ENCODE data around the gene MARK1. TPM values are rescaled to one million over a fixed set of nuclear protein-coding genes. Genes with fewer than 3 reads are reported as not detected.

The MARK1 gene
- total RNA-seq, 4 donors from 2014 or later = 4.3 to 6.8 (median 5.4) TPM

DNA sequence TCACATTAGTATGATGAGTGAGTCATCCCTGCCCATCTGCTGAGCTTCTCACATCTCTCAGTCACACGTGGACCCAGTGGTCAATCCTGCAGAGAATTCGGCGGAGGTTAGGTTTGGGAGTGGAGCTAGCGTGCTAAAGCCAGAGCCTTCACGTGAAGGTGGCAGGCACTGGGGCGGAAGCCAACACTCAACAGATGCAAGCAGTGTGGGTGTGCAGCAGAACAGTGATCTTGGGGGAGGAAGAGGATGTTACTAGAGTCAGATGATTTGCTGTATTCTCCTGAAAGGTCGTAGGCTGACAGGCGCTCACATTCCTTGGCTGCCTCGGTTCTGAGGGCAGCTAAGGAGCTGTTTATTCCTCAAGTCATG is 168.9 kb downstream of the MARK1 start:
- intact Hi-C loops (cut with DNase I; ENCODE audit: low total_unique reads) = no loop called here
- 72 to 74% methylated on average over 6 to 9 of the region's 9 CpGs for WGBS, 2 donors (ENCODE audit: low coverage in 1 of 2)
- no peak overlapping the region for H3K4me3 ChIP-seq
- no peak overlapping the region for H3K27ac ChIP-seq
- in situ Hi-C loops (cut with MboI; ENCODE audit: low pct_ligation_motif_present in 1 of 4, low pct_unique_long_range_greater_than_20kb in 1 of 4, low sequenced_read_pairs in 3 of 4) = loop anchor here in 1 of 4 donors (25.0 kb wide), 1 partner anchor 90 kb away; the partner anchor contains the start of gene MTARC1
- DNase-seq = no peak
- no peaks in the 10 kb centered on the region for H3K9me3 ChIP-seq
- H3K27me3 ChIP-seq = no peaks in the 10 kb centered on the region
- TF ChIP-seq EP300 (IDR thresholded peaks at IDR 0.05; ENCODE audit: low read depth) (no peak), POLR2AphosphoS5 (IDR thresholded peaks at IDR 0.05) (no peak), POLR2A (IDR thresholded peaks at IDR 0.05) (no peak)
- TF ChIP-seq, protein P1, sequence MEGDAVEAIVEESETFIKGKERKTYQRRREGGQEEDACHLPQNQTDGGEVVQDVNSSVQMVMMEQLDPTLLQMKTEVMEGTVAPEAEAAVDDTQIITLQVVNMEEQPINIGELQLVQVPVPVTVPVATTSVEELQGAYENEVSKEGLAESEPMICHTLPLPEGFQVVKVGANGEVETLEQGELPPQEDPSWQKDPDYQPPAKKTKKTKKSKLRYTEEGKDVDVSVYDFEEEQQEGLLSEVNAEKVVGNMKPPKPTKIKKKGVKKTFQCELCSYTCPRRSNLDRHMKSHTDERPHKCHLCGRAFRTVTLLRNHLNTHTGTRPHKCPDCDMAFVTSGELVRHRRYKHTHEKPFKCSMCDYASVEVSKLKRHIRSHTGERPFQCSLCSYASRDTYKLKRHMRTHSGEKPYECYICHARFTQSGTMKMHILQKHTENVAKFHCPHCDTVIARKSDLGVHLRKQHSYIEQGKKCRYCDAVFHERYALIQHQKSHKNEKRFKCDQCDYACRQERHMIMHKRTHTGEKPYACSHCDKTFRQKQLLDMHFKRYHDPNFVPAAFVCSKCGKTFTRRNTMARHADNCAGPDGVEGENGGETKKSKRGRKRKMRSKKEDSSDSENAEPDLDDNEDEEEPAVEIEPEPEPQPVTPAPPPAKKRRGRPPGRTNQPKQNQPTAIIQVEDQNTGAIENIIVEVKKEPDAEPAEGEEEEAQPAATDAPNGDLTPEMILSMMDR (IDR thresholded peaks at IDR 0.05) = no peak
- H3K36me3 ChIP-seq = no peaks in the 10 kb centered on the region
- peaks cover 0 to 7% (median under 1%) of the 10 kb centered on the region in 4 donors for H3K4me1 ChIP-seq

DNA sequence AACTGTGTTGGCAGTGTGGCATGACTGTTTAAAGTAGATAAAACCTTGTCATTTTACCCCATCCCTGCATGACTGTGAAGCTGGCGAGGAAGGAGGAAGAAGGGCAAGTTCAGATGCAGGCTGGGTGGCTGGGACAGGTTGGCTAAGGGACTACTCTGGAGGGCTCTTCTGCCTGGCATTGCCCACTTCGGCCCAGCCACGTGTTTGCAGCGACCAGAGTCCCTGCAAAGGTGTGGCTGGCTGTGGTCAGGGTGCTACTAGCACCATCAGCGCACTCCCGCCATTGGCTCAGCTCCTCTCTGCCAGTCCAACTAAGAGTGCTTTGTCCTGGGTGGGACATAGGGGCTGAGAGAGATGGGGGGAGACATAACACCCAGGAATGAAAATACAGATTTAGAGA is 169.4 kb downstream of the MARK1 start:
- in situ Hi-C loops (cut with MboI; ENCODE audit: low pct_ligation_motif_present in 1 of 4, low pct_unique_long_range_greater_than_20kb in 1 of 4, low sequenced_read_pairs in 3 of 4) (loop anchor here in 1 of 4 donors (25.0 kb wide), 1 partner anchor 90 kb away; the partner anchor contains the start of gene MTARC1), intact Hi-C loops (cut with DNase I; ENCODE audit: low total_unique reads) (no loop called here)
- no peak overlapping the region for H3K27ac ChIP-seq
- no peak for DNase-seq
- H3K4me3 ChIP-seq = no peak overlapping the region
- TF ChIP-seq POLR2AphosphoS5 (IDR thresholded peaks at IDR 0.05) (no peak), EP300 (IDR thresholded peaks at IDR 0.05; ENCODE audit: low read depth) (no peak), POLR2A (IDR thresholded peaks at IDR 0.05) (no peak)
- TF ChIP-seq, protein P1 (IDR thresholded peaks at IDR 0.05) = no peak
- no peaks in the 10 kb centered on the region for H3K36me3 ChIP-seq
- H3K4me1 ChIP-seq = peaks cover 0 to 7% (median 0%) of the 10 kb centered on the region in 4 donors
- no peaks in the 10 kb centered on the region for H3K27me3 ChIP-seq
- WGBS, 2 donors (ENCODE audit: low coverage in 1 of 2) = 80% methylated on average over 6 of the region's 6 CpGs; no CpG with 5 or more reads in 1 of the 2 donors
- no peaks in the 10 kb centered on the region for H3K9me3 ChIP-seq

DNA sequence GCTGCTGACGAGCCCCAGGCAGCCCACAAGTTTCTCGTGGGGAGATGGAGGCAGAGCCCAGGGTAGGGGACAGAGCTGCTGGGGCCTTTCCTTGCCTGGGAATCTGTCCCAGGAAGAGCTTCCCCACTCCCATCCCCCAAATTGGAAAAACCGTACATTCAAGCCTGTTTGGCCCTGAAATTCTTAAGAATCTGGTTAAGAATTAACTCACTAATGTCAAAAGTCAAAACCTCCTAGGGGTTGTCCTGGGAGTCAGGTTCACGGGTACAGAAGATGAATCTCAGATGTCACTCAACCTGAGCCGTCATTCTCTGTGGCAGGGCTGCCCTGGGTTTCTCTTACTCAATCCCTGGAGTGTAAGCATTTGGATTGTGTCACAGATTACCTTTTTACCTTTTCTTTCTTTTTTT is 170.7 kb downstream of the MARK1 start:
- no peak for TF ChIP-seq POLR2A (IDR thresholded peaks at IDR 0.05)
- Histone ChIP-seq H3K27me3 (no peaks in the 10 kb centered on the region), H3K4me1 (peaks cover 0 to 7% (median 0%) of the 10 kb centered on the region in 4 donors), H3K4me3 (no peak overlapping the region), H3K36me3 (no peaks in the 10 kb centered on the region), H3K27ac (no peak overlapping the region), H3K9me3 (no peaks in the 10 kb centered on the region)
- intact Hi-C loops (cut with DNase I; ENCODE audit: low total_unique reads) (no loop called here), in situ Hi-C loops (cut with MboI; ENCODE audit: low pct_ligation_motif_present in 1 of 4, low pct_unique_long_range_greater_than_20kb in 1 of 4, low sequenced_read_pairs in 3 of 4) (loop anchor here in 1 of 4 donors (25.0 kb wide), 1 partner anchor 89 kb away; the partner anchor contains the start of gene MTARC1)
- 67 to 70% methylated on average over 1 to 5 of the region's 5 CpGs for WGBS, 2 donors (ENCODE audit: low coverage in 1 of 2)
- DNase-seq = no peak

DNA sequence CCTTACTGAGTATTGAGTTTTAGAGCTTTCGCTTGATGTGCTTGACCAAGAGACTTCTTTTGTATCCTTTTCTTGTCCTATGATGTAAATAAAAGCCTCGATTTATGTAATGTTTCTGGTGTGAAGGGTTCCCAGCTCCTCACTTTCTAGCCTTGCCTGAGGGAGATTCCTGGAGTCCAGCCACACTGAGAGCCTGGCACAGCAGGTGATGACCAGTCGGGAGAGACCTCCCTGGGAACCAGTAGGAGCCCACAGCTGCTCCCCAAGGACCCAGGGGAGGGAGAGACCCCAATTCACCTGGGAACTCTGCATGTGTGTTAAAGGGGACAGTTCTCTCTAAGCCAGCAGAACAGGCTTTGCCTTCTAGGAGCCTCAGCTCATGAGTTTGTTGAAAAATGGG is 171.1 kb downstream of the MARK1 start:
- no peak overlapping the region for H3K27ac ChIP-seq
- H3K4me1 ChIP-seq = peaks cover 0 to 7% (median 0%) of the 10 kb centered on the region in 4 donors
- WGBS, 2 donors (ENCODE audit: low coverage in 1 of 2) = 80 to 91% methylated on average over 1 to 3 of the region's 3 CpGs
- intact Hi-C loops (cut with DNase I; ENCODE audit: low total_unique reads) (no loop called here), in situ Hi-C loops (cut with MboI; ENCODE audit: low pct_ligation_motif_present in 1 of 4, low pct_unique_long_range_greater_than_20kb in 1 of 4, low sequenced_read_pairs in 3 of 4) (loop anchor here in 1 of 4 donors (25.0 kb wide), 1 partner anchor 88 kb away; the partner anchor contains the start of gene MTARC1)
- H3K9me3 ChIP-seq = no peaks in the 10 kb centered on the region
- H3K36me3 ChIP-seq = no peaks in the 10 kb centered on the region
- no peak overlapping the region for H3K4me3 ChIP-seq
- no peak for DNase-seq
- no peaks in the 10 kb centered on the region for H3K27me3 ChIP-seq
- TF ChIP-seq, protein P1 (IDR thresholded peaks at IDR 0.05) = no peak
- no peak for TF ChIP-seq EP300 (IDR thresholded peaks at IDR 0.05; ENCODE audit: low read depth)
- TF ChIP-seq POLR2A (IDR thresholded peaks at IDR 0.05) = no peak
- no peak for TF ChIP-seq POLR2AphosphoS5 (IDR thresholded peaks at IDR 0.05)
